ENCODE data around the gene KIAA0232. TPM values are rescaled to one million over a fixed set of nuclear protein-coding genes. Genes with fewer than 3 reads are reported as not detected.

The KIAA0232 gene
- total RNA-seq, 1 donor from 2014 or later = 50.8 TPM

GRCh38 chr4:6916587-6917460, 134.3 kb downstream of the KIAA0232 start:
- DNase-seq = no peak

- no peak for DNase-seq
Measured at GRCh38 chr4:6917461-6918271, 135.1 kb downstream of the KIAA0232 start.

DNA sequence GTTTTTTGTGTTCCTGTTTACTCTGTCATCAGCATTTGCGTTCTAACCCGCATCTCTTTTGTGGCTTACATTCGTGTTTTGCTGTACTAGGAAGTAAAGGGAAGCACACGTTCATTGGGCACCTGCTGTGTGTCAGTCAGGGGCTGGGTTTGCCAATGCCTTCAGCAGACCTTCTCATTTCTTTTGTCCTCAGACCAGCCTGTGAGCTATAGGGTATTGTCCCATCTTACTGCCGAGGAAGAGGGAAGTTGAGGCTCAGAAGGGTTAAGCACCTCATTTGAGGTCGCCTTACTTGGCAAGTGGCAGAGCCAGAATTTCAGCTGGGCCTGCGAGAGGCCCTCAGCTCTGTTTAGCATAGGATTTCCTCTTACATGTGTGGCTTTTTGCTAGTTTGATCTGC, 135.8 kb downstream of the KIAA0232 start:
- DNase-seq = no peak

DNA sequence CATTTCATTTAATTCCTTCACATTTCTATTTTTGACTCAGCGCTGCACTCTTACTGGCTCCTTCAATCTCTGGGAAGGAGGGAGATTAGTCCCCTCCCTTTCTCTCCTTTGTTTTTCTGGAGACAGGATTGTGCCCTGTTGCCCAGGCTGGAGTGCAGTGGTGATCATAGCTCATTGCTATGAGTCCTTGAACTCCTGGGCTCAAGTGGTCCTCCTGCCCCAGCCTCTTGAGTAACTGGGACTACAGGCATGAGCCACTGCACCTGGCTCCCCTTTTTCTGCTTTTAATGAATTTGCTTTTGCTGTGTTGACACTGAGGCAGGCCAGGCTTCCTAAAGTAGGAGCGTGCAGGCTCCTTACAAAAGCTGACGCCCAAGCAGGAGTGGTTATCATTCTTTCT, 137.6 kb downstream of the KIAA0232 start:
- DNase-seq = no peak

DNA sequence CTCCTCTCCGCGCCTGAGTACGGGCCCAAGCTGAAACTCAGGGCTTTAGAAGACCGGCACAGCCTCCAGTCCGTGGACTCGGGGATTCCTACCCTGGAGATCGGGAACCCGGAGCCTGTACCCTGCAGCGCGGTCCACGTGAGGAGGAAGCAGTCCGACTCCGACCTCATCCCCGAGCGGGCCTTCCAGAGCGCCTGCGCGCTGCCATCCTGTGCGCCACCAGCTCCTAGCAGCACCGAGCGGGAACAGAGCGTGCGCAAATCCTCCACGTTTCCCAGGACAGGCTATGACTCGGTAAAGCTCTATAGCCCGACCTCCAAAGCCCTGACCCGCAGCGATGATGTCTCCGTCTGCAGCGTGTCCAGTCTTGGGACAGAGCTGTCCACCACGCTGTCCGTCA, 141.0 kb downstream of the KIAA0232 start:
- DNase-seq = no peak

- no peak for DNase-seq
Measured at GRCh38 chr4:6924361-6924779, 141.8 kb downstream of the KIAA0232 start.

DNA sequence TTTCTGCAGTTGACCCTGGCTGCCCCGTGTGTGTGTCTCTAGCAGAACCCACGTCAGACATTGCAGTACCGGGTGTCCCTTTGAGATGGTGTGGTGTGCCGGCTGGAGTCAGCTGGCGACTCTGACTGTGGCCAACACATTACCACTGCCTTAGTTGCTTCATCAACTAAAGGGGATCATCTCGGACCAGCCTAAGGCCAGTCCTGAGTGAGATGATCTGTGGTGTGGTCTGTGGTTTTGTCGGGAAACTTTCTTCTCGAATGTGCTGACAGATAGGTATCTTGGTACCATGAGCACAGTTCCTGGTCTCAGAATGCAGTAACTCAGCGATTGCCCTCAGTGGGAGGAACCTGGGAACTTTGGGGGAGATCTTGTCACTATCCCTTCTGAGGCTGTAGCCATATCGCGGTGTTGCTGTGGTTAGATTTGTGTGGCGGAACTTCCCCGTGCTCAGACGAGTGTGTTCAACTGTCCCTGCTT, 142.9 kb downstream of the KIAA0232 start:
- no peak for DNase-seq

DNA sequence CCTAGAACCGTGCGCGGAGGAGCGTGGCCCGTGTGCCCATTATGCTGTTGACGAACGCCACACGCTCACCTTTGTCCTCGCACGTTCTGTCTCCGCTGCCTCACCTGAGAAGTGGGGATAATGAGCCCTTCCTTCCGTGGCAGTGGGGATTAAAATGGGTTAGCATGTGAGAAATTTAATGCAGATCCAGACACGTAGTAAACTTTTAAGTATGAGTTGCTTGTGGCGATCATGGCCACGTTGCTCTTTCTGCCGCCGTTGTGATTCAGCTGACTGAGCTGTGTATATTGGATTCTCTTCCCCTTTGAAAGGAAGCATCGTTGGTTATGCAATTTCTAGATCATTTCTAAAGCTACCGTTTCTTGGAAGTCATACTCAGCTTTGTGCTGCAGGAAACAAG, 143.6 kb downstream of the KIAA0232 start:
- no peak for DNase-seq

DNA sequence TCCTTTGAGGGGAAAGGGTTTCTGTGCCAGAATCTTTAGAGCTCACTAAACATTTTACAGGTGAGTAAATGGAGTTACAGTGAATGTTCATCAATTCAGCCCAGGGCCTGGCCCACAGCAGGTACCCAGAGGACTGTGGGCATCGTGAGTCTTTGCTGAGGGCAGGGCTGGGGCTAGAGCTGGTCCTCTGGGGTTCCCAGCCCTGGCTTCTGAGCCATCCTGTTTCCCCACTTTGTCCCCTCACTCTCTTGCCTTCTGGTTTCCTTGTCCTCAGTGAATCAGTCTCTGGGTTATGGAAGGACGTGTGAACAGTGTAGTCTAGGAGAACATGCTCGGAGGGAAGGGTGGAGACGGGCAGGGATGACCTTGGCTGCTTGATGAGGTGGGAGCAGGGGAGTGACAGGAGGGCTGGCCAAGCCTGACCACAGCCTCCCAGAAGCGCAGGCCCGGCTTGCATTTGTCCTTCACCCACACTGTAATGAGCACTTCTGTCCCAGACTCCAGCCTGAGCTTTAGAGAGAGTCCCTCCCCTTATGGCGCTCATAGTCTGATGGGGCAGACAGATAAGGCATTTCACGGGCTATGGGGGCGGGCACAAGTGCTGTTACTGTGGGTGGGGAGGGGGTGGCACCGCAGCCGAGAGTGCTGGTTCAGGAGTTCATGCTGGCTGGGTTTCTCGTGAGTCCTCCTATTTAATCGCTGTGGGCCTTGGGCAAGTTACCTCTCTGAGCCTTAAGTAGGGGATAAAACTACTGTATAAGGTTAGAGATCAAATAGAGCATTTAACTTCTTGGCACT, 144.4 kb downstream of the KIAA0232 start:
- DNase-seq = no peak

DNA sequence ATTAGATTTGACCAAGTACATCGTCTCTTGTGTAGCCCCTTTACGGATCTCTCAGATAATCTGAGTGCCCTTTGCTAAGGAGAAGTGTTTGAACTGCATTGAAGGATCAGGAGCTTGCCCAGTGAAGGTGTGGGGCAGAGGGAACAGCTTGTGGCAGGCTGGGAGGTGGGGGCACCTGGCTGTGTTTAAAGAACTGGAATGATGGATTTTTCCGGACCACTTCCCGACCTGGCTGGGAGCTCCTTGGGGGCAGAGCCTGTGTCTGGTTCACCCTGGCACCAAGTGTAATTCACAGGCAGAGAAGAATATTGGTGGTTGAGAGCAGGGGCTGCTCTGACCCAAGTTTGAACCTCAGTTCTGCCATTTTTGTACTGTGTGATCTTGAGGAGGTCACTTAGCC, 145.6 kb downstream of the KIAA0232 start:
- DNase-seq = no peak

GRCh38 chr4:6929339-6929811, 146.8 kb downstream of the KIAA0232 start:
- no peak for DNase-seq

DNA sequence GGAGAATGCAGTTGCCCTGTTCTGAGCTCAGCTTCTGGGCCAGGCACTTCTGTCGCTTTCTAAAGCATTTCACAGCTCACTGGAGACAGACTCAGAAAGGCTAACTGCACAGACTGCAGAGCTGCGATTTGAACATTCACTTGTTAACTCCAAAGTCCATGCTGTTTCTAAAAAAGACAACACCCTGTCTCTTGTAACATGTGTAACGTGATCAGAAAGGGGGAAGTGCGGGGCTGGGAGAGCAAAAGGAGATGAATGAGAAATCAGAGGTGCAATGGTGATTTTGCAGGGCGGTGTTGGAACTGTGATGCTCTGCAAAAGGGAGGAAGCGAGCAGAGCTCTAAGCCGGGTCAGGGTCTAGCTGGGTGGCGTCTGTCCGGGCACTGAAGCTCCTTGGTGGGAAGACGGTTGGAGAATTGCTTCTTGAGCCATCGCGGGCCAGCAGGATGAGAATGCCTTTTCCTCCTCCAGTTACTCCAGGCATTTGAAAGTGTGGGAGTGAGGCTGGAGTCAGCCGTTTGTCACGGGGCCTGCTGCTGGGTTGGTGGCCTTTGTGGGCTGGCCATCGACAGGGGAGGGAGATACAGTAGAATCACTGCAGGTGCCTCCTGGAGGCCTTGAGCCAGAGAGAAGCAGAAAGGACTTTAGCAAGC, 147.4 kb downstream of the KIAA0232 start:
- DNase-seq = no peak

DNA sequence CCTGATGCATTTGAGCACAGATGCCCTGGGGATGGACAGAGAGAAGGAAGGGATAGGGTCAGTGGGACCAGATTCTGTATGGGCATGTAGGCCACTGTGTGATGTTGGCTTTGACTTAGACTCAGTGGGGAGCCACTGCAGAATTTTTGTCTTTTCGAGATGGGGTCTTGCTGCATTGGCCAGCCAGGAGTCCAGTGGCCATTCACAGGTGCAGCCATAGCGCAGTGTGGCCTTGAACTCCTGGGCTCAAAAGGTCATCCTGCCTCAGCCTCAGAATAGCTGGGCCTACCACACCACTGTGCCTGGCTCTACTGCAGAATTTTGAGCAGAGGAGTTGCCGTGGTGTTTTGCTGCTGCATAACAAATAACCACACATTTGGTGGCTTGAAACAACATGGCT, 149.9 kb downstream of the KIAA0232 start:
- DNase-seq = no peak

DNA sequence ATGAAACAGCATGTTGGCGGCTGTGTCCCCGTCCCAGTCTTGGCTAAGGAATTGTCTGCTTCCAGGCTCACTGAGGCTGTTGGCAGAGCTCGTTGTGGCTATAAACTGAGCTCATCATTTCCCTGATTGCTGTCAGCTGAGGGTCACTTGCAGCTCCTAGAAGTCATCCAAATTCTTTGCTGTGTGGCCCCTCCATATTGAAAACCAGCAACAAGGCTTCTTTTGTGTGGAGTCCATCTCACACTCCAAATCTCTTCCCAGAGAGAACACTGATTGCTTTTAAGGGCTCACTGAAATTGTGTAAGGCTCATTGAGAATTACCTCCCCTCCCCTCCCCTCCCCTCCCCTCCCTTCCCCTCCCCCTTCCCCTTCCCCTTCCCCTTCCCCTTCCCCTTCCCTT, 150.4 kb downstream of the KIAA0232 start:
- no peak for DNase-seq

Other genes starting within 250 kb of the KIAA0232 start
- gene MAN2B2, start 207.5 kb upstream of the KIAA0232 start, total RNA-seq = 6.9 TPM
- gene MRFAP1, start 142.0 kb upstream of the KIAA0232 start, total RNA-seq = 90.0 TPM
- gene S100P, start 88.8 kb upstream of the KIAA0232 start, total RNA-seq = 1.6 TPM
- gene MRFAP1L1, start 72.9 kb upstream of the KIAA0232 start, total RNA-seq = 90.8 TPM
- gene BLOC1S4, start 66.6 kb upstream of the KIAA0232 start, total RNA-seq = 9.4 TPM
- 213 TPM for gene TBC1D14, start 127.1 kb downstream of the KIAA0232 start, total RNA-seq

All from occipital lobe (tissue), 2 donors.